ENCODE measurements around the gene MYH10. TPM values are rescaled to one million over a fixed set of nuclear protein-coding genes. Genes with fewer than 3 reads are reported as not detected.

MYH10 gene
- total RNA-seq, 1 donor from 2014 or later = 83.3 TPM

DNA sequence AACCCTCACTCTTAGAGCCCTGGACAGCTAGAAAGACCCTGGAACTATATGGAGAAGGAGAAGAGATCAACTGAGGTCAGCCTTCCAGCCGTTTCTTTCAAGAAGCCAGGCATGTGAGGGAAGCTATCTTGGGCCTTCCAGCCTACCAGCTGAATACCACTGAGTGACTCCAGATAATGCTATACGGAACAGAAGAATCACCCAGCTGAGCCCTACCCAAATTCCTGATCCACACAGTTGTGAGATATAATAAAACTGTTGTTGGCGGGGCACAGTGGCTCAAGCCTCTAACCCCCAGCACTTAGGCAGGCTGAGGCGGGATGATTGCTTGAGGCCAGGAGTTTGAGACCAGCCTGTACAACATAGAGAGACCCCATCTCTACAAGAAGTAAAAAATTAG lies 26.2 kb upstream of the MYH10 start:
- Histone ChIP-seq H3K27me3 (ENCODE audit: low read depth) (peaks cover 4% of the 10 kb centered on the region), H3K4me3 (no peak overlapping the region), H3K9me3 (peaks cover 14% of the 10 kb centered on the region), H3K36me3 (no peaks in the 10 kb centered on the region), H3K4me1 (no peaks in the 10 kb centered on the region), H3K27ac (no peak overlapping the region)
- TF ChIP-seq, protein P1, sequence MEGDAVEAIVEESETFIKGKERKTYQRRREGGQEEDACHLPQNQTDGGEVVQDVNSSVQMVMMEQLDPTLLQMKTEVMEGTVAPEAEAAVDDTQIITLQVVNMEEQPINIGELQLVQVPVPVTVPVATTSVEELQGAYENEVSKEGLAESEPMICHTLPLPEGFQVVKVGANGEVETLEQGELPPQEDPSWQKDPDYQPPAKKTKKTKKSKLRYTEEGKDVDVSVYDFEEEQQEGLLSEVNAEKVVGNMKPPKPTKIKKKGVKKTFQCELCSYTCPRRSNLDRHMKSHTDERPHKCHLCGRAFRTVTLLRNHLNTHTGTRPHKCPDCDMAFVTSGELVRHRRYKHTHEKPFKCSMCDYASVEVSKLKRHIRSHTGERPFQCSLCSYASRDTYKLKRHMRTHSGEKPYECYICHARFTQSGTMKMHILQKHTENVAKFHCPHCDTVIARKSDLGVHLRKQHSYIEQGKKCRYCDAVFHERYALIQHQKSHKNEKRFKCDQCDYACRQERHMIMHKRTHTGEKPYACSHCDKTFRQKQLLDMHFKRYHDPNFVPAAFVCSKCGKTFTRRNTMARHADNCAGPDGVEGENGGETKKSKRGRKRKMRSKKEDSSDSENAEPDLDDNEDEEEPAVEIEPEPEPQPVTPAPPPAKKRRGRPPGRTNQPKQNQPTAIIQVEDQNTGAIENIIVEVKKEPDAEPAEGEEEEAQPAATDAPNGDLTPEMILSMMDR (IDR thresholded peaks at IDR 0.05) = no peak
- intact Hi-C loops (cut with DNase I) = no loop called here
- DNase-seq (no peak), ATAC-seq (no peak)

DNA sequence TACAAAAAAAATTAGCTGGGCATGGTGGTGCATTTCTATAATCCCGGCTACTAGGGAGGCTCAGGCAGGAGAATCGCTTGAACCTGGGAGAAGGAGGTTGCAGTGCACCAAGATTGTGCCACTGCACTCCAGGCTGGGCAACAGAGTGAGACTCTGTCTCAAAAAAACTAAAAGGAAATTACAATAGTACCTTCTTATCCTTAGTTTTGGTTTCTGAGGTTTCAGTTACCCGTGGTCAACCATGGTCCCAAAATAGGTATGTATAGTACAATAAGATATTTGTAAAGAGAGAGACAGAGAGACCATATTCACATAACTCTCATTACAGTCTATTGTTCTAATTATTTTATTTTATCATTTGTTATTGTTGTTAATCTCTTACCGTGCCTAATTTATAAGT lies 24.3 kb upstream of the MYH10 start:
- TF ChIP-seq, protein P1 (IDR thresholded peaks at IDR 0.05) = no peak
- Histone ChIP-seq H3K9me3 (peaks cover 14% of the 10 kb centered on the region), H3K4me1 (no peaks in the 10 kb centered on the region), H3K27me3 (ENCODE audit: low read depth) (peaks cover 4% of the 10 kb centered on the region), H3K36me3 (no peaks in the 10 kb centered on the region), H3K27ac (no peak overlapping the region), H3K4me3 (no peak overlapping the region)
- intact Hi-C loops (cut with DNase I) = no loop called here
- DNase-seq (no peak), ATAC-seq (no peak)

DNA sequence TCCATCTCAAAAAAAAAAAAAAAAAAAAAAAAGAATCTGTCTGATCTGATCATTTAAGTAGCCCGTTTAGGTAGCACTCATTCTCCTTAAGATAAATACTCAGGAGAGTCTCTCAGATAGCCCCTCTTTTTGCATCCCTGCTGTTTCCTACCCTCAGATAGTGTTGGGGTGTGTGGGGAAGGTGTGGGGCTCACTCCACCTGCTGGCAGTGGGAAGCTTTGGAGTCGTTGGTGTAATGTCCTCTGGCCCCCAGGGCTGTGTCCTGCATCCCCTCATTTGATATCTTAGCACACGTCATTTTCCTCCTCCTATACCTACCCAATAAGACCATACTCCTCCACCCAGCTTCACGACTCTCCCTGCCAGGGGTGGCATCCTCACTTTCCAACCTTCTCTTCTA lies 20.5 kb upstream of the MYH10 start:
- TF ChIP-seq, protein P1 (IDR thresholded peaks at IDR 0.05) = no peak
- H3K9me3 ChIP-seq = peaks cover 1% of the 10 kb centered on the region
- H3K4me1 ChIP-seq = no peaks in the 10 kb centered on the region
- H3K4me3 ChIP-seq = no peak overlapping the region
- peaks cover 4% of the 10 kb centered on the region for H3K27me3 ChIP-seq (ENCODE audit: low read depth)
- H3K36me3 ChIP-seq = no peaks in the 10 kb centered on the region
- DNase-seq = no peak
- H3K27ac ChIP-seq = no peak overlapping the region
- intact Hi-C loops (cut with DNase I) = no loop called here
- no peak for ATAC-seq

- Histone ChIP-seq H3K4me3 (no peak overlapping the region), H3K4me1 (no peaks in the 10 kb centered on the region), H3K27ac (no peak overlapping the region), H3K27me3 (ENCODE audit: low read depth) (peaks cover 4% of the 10 kb centered on the region), H3K9me3 (no peaks in the 10 kb centered on the region), H3K36me3 (no peaks in the 10 kb centered on the region)
- DNase-seq (no peak), ATAC-seq (no peak)
- TF ChIP-seq, protein P1 (IDR thresholded peaks at IDR 0.05) = no peak
- intact Hi-C loops (cut with DNase I) = no loop called here
Measured at GRCh38 chr17:8650119-8650499, 19.6 kb upstream of the MYH10 start.

DNA sequence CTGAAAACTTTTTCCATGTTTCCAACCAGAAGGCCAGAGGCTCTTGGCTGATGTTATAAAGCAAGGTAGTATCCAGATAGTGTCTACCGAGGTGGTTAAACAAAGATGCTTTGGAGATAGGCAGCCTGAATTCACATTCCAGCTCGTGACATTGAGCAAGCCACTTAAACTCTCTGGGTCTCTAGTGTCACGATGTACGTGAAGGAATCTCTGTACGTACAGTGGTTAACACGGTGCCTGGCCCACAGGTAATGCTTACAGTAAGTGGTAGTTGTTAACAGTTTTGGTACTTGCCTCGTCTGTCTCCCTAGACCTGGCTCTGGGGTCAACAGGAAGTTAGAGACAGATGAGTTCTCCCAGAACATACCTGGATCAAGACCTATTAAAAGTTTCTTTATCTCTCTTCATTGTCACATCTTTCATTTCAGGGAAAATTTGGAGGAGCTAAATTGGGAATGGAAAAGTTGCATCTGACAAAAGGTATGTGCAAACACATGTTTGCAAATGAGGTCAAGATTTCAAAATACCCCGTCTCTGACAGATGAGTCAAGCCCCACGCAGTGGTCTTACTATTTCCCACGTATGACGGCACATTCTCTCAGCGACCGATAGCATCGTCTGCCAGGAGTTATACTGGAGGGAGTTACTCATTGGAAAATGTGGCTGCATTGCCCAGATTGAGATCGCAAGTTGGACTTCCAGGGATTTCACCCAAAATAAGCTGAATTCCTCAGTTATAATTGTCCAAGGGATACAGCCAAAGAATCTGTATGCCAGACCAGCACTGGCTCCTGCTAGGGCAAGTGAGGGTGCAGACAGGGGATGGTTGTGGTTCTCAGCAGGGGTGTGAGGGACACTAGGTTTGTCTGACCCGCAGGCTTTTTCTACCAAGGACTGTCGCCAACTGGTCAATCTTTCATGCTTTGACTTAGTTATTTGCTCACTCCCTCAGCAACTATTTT lies 18.9 kb upstream of the MYH10 start:
- Histone ChIP-seq H3K4me1 (no peaks in the 10 kb centered on the region), H3K27me3 (ENCODE audit: low read depth) (peaks cover 4% of the 10 kb centered on the region), H3K9me3 (no peaks in the 10 kb centered on the region), H3K4me3 (no peak overlapping the region), H3K36me3 (no peaks in the 10 kb centered on the region), H3K27ac (no peak overlapping the region)
- TF ChIP-seq, protein P1 (IDR thresholded peaks at IDR 0.05) = no peak
- ATAC-seq (peak; percentile 30 to 52), DNase-seq (no peak)
- intact Hi-C loops (cut with DNase I) = no loop called here

Measured in lower lobe of right lung (tissue), 2 donors.